WTC11 (cell line): ENCODE measurements around the gene FZD1. TPM values are rescaled to one million over a fixed set of nuclear protein-coding genes. Genes with fewer than 3 reads are reported as not detected.
A peak's percentile ranks its signal among the peaks of the same experiment; 100 is the strongest.

Experiments used
- ATAC-seq: fragments of 200-7000 bp; cut with Tn5 transposase; 2 replicates; pipeline ENCODE4 v1.10.0; 2021; ENCODE audit warnings: mild to moderate bottlenecking, moderate library complexity
- CTCF ChIA-PET: fragments of 300-600 bp; sonication (Branson Sonifier 250); formaldehyde crosslinking; loops from one replicate; lab custom pipeline; 2021; ENCODE audit warnings: antibody characterized with exemption; lab: Charles Lee
- POLR2A ChIA-PET: fragments of 350-600 bp; sonication (Branson Sonifier 250); formaldehyde crosslinking; loops from one replicate; lab custom pipeline; 2021; ENCODE audit warnings: antibody characterized with exemption; lab: Charles Lee
- DNase-seq: peaks from one replicate; pipeline ENCODE4 v3.0.0; 2021; ENCODE audit warnings: low spot score
- H3K27ac Mint-ChIP-seq: 2 replicates; pipeline ENCODE4 v1.8.0; 2021; ENCODE audit warnings: mixed read lengths
- H3K27me3 Mint-ChIP-seq: 2 replicates; pipeline ENCODE4 v1.8.0; 2021; ENCODE audit warnings: low read depth, mild to moderate bottlenecking, moderate library complexity, mixed read lengths
- H3K36me3 Mint-ChIP-seq: 2 replicates; pipeline ENCODE4 v1.8.0; 2021; ENCODE audit warnings: mixed read lengths
- H3K4me1 Mint-ChIP-seq: 2 replicates; pipeline ENCODE4 v1.8.0; 2022; ENCODE audit warnings: mixed read lengths
- H3K4me3 Mint-ChIP-seq: 2 replicates; pipeline ENCODE4 v1.8.0; 2021; ENCODE audit warnings: mild to moderate bottlenecking, moderate library complexity, mixed read lengths
- H3K9me3 Mint-ChIP-seq: 2 replicates; pipeline ENCODE4 v1.8.0; 2021; ENCODE audit warnings: mixed read lengths
- ATF2 ChIP-seq: sonication (generic); formaldehyde crosslinking; IDR thresholded peaks from 2 replicates; pipeline ENCODE4 v1.8.1; 2022; ENCODE audit warnings: low read depth, missing genetic modification reagents, borderline replicate concordance
- CREM ChIP-seq: sonication (generic); formaldehyde crosslinking; IDR thresholded peaks from 2 replicates; pipeline ENCODE4 v1.8.1; 2022; ENCODE audit warnings: mild to moderate bottlenecking, missing genetic modification reagents, moderate library complexity
- ETV6 ChIP-seq: sonication (generic); formaldehyde crosslinking; IDR thresholded peaks from 2 replicates; pipeline ENCODE4 v1.8.1; 2022; ENCODE audit warnings: mild to moderate bottlenecking, missing genetic modification reagents
- FOXP1 ChIP-seq: sonication (generic); formaldehyde crosslinking; IDR thresholded peaks from 2 replicates; pipeline ENCODE4 v1.8.0; 2022; ENCODE audit warnings: missing genetic modification reagents, mild to moderate bottlenecking, moderate library complexity, borderline replicate concordance
- MXD4 ChIP-seq: fragments of 250-450 bp; sonication (Bioruptor Pico); IDR thresholded peaks from 2 replicates; pipeline ENCODE4 v1.8.0; 2021; ENCODE audit warnings: mild to moderate bottlenecking, moderate library complexity, borderline replicate concordance
- NFE2L1 ChIP-seq: sonication (generic); formaldehyde crosslinking; IDR thresholded peaks from 2 replicates; pipeline ENCODE4 v1.8.1; 2023; ENCODE audit warnings: missing genetic modification reagents
- OVOL2 ChIP-seq: fragments of 250-450 bp; sonication (Bioruptor Pico); IDR thresholded peaks from 2 replicates; pipeline ENCODE4 v1.9.0; 2021; ENCODE audit warnings: mild to moderate bottlenecking, borderline replicate concordance
- SP1 ChIP-seq: sonication (generic); formaldehyde crosslinking; conservative IDR thresholded peaks from 2 replicates; pipeline ENCODE4 v1.8.1; 2022; ENCODE audit warnings: missing genetic modification reagents
- ZBTB43 ChIP-seq: sonication (generic); formaldehyde crosslinking; IDR thresholded peaks from 2 replicates; pipeline ENCODE4 v1.8.1; 2023; ENCODE audit warnings: mild to moderate bottlenecking, missing genetic modification reagents
- ZNF121 ChIP-seq: sonication (generic); formaldehyde crosslinking; IDR thresholded peaks from 2 replicates; pipeline ENCODE4 v1.8.0; 2023; ENCODE audit warnings: missing genetic modification reagents
- ZNF416 ChIP-seq: fragments of 250-450 bp; sonication (Bioruptor Pico); IDR thresholded peaks from 2 replicates; pipeline ENCODE4 v1.9.0; 2021; ENCODE audit warnings: mild to moderate bottlenecking, inconsistent platforms
- ZNF512 ChIP-seq: sonication (generic); formaldehyde crosslinking; IDR thresholded peaks from 2 replicates; pipeline ENCODE4 v1.8.1; 2022; ENCODE audit warnings: missing genetic modification reagents, borderline replicate concordance
- total RNA-seq: library from RNA; stranded (reverse); gene quantifications from 3 replicates; pipeline ENCODE4 v1.2.3, GENCODE V29; 2021

Gene FZD1
- total RNA-seq, 1 experiment from 2014 or later = 2.0 TPM

- TF ChIP-seq ZBTB43 = no peak
Observed at GRCh38 chr7:91316426-91316825, 52.2 kb downstream of the FZD1 start (continued).

GRCh38 chr7:91319351-91319750, 55.1 kb downstream of the FZD1 start:
- Mint-ChIP-seq H3K27me3 (peaks cover 2% of the 10 kb centered on the region; the same call in 1 of the 2 replicates), H3K4me3 (no peak overlapping the region), H3K9me3 (no peaks in the 10 kb centered on the region), H3K27ac (no peak overlapping the region), H3K4me1 (no peaks in the 10 kb centered on the region), H3K36me3 (no peaks in the 10 kb centered on the region)
- ATAC-seq (no peak), DNase-seq (no peak)
- TF ChIP-seq SP1 (CRISPR knock-in tag) (no peak), FOXP1 (no peak), ZNF416 (CRISPR knock-in tag) (no peak), ZNF512 (CRISPR knock-in tag) (no peak), OVOL2 (no peak), MXD4 (no peak), ETV6 (CRISPR knock-in tag) (no peak), ZNF121 (CRISPR knock-in tag) (no peak), CREM (CRISPR knock-in tag) (no peak)
- ChIA-PET POLR2A (no interaction called here), CTCF (no interaction called here)

GRCh38 chr7:91320366-91321078, 56.3 kb downstream of the FZD1 start:
- no peak for DNase-seq
- no peak overlapping the region for H3K27ac Mint-ChIP-seq
- H3K9me3 Mint-ChIP-seq = no peaks in the 10 kb centered on the region
- ATAC-seq = peak; percentile 66
- ChIA-PET CTCF (no interaction called here), POLR2A (no interaction called here)
- H3K4me1 Mint-ChIP-seq = peaks cover 11% of the 10 kb centered on the region
- no peaks in the 10 kb centered on the region for H3K36me3 Mint-ChIP-seq
- no peak overlapping the region for H3K4me3 Mint-ChIP-seq
- TF ChIP-seq ATF2 (CRISPR knock-in tag) (no peak), NFE2L1 (no peak)
- H3K27me3 Mint-ChIP-seq = peaks cover 2% of the 10 kb centered on the region; the same call in 1 of the 2 replicates
